Measurements from ENCODE around the gene TAGLN2. TPM values are rescaled to one million over a fixed set of nuclear protein-coding genes. Genes with fewer than 3 reads are reported as not detected.
A peak's percentile ranks its signal among the peaks of the same experiment; 100 is the strongest.

The TAGLN2 gene
- 136 and 182 TPM in 2 replicates for total RNA-seq

GRCh38 chr1:159924791-159925718, at the start of gene TAGLN2:
Gene TAGLN2 (minus strand): TSS chr1:159925507. CDS start chr1:159920509, 4,998 bp downstream.
- peak; percentile 25 to 90 for DNase-seq (ENCODE audit: low read depth in 2 of 2)

GRCh38 chr1:159974350-159974965, 49.2 kb upstream of the TAGLN2 start:
- DNase-seq (ENCODE audit: low read depth in 2 of 2) = no peak

- no peak for DNase-seq (ENCODE audit: low read depth in 2 of 2)
Measured at GRCh38 chr1:159973350-159973940, 48.1 kb upstream of the TAGLN2 start.

- no peak for DNase-seq (ENCODE audit: low read depth in 2 of 2)
Measured at GRCh38 chr1:159972443-159973205, 47.3 kb upstream of the TAGLN2 start.

- DNase-seq (ENCODE audit: low read depth in 2 of 2) = no peak
Measured at GRCh38 chr1:159970932-159971342, 45.6 kb upstream of the TAGLN2 start.

- DNase-seq (ENCODE audit: low read depth in 2 of 2) = no peak
Measured at GRCh38 chr1:159968901-159969300, 43.6 kb upstream of the TAGLN2 start.

- no peak for DNase-seq (ENCODE audit: low read depth in 2 of 2)
Measured at GRCh38 chr1:159965263-159965662, 40.0 kb upstream of the TAGLN2 start.

GRCh38 chr1:159964144-159964543, 38.8 kb upstream of the TAGLN2 start:
- no peak for DNase-seq (ENCODE audit: low read depth in 2 of 2)

- no peak for DNase-seq (ENCODE audit: low read depth in 2 of 2)
Measured at GRCh38 chr1:159962176-159962575, 36.9 kb upstream of the TAGLN2 start.

GRCh38 chr1:159961636-159962035, 36.3 kb upstream of the TAGLN2 start:
- DNase-seq (ENCODE audit: low read depth in 2 of 2) = no peak

- no peak for DNase-seq (ENCODE audit: low read depth in 2 of 2)
Measured at GRCh38 chr1:159960721-159961381, 35.5 kb upstream of the TAGLN2 start.

- no peak for DNase-seq (ENCODE audit: low read depth in 2 of 2)
Measured at GRCh38 chr1:159959451-159959850, 34.1 kb upstream of the TAGLN2 start.

GRCh38 chr1:159958719-159959380, 33.5 kb upstream of the TAGLN2 start:
- no peak for DNase-seq (ENCODE audit: low read depth in 2 of 2)

- DNase-seq (ENCODE audit: low read depth in 2 of 2) = no peak
Measured at GRCh38 chr1:159957824-159958268, 32.5 kb upstream of the TAGLN2 start.

GRCh38 chr1:159955456-159955855, 30.1 kb upstream of the TAGLN2 start:
- DNase-seq (ENCODE audit: low read depth in 2 of 2) = no peak

- DNase-seq (ENCODE audit: low read depth in 2 of 2) = no peak
Measured at GRCh38 chr1:159953536-159954515, 28.5 kb upstream of the TAGLN2 start, which contains the start of gene SLAMF9. Gene SLAMF9 (minus strand): TSS chr1:159954237. CDS start chr1:159954137, 100 bp downstream.

GRCh38 chr1:159952932-159953331, 27.6 kb upstream of the TAGLN2 start:
- DNase-seq (ENCODE audit: low read depth in 2 of 2) = no peak

GRCh38 chr1:159951551-159951950, 26.2 kb upstream of the TAGLN2 start:
- no peak for DNase-seq (ENCODE audit: low read depth in 2 of 2)

- DNase-seq (ENCODE audit: low read depth in 2 of 2) = no peak
Measured at GRCh38 chr1:159951016-159951415, 25.7 kb upstream of the TAGLN2 start.

Measured in dermis microvascular lymphatic vessel endothelial cell (primary cell).